WTC11 (cell line): ENCODE data around the gene CLDN7. TPM values are rescaled to one million over a fixed set of nuclear protein-coding genes. Genes with fewer than 3 reads are reported as not detected.
A peak's percentile ranks its signal among the peaks of the same experiment; 100 is the strongest.

Experiments used
- ATAC-seq: fragments of 200-7000 bp; cut with Tn5 transposase; 2 replicates; pipeline ENCODE4 v1.10.0; 2021; ENCODE audit warnings: mild to moderate bottlenecking, moderate library complexity
- CTCF ChIA-PET: fragments of 300-600 bp; sonication (Branson Sonifier 250); formaldehyde crosslinking; loops from one replicate; lab custom pipeline; 2021; ENCODE audit warnings: antibody characterized with exemption; lab: Charles Lee
- POLR2A ChIA-PET: fragments of 350-600 bp; sonication (Branson Sonifier 250); formaldehyde crosslinking; loops from one replicate; lab custom pipeline; 2021; ENCODE audit warnings: antibody characterized with exemption; lab: Charles Lee
- DNase-seq: peaks from one replicate; pipeline ENCODE4 v3.0.0; 2021; ENCODE audit warnings: low spot score
- H3K27ac Mint-ChIP-seq: 2 replicates; pipeline ENCODE4 v1.8.0; 2021; ENCODE audit warnings: mixed read lengths
- H3K27me3 Mint-ChIP-seq: 2 replicates; pipeline ENCODE4 v1.8.0; 2021; ENCODE audit warnings: low read depth, mild to moderate bottlenecking, moderate library complexity, mixed read lengths
- H3K36me3 Mint-ChIP-seq: 2 replicates; pipeline ENCODE4 v1.8.0; 2021; ENCODE audit warnings: mixed read lengths
- H3K4me1 Mint-ChIP-seq: 2 replicates; pipeline ENCODE4 v1.8.0; 2022; ENCODE audit warnings: mixed read lengths
- H3K4me3 Mint-ChIP-seq: 2 replicates; pipeline ENCODE4 v1.8.0; 2021; ENCODE audit warnings: mild to moderate bottlenecking, moderate library complexity, mixed read lengths
- H3K9me3 Mint-ChIP-seq: 2 replicates; pipeline ENCODE4 v1.8.0; 2021; ENCODE audit warnings: mixed read lengths
- ATF2 ChIP-seq: sonication (generic); formaldehyde crosslinking; IDR thresholded peaks from 2 replicates; pipeline ENCODE4 v1.8.1; 2022; ENCODE audit warnings: low read depth, missing genetic modification reagents, borderline replicate concordance
- CDX4 ChIP-seq: fragments of 250-450 bp; sonication (Bioruptor Pico); IDR thresholded peaks from 2 replicates; pipeline ENCODE4 v1.9.0; 2021; ENCODE audit warnings: moderate library complexity, mild to moderate bottlenecking, inconsistent platforms, borderline replicate concordance
- CREB1 ChIP-seq: sonication (generic); formaldehyde crosslinking; IDR thresholded peaks from 2 replicates; pipeline ENCODE4 v1.8.0; 2023; ENCODE audit warnings: mild to moderate bottlenecking, missing genetic modification reagents
- CREM ChIP-seq: sonication (generic); formaldehyde crosslinking; IDR thresholded peaks from 2 replicates; pipeline ENCODE4 v1.8.1; 2022; ENCODE audit warnings: mild to moderate bottlenecking, missing genetic modification reagents, moderate library complexity
- CTCF ChIP-seq: fragments of 200-600 bp; IDR thresholded peaks from 2 replicates; pipeline ENCODE4 v1.8.0; 2022; ENCODE audit warnings: antibody characterized with exemption
- E2F4 ChIP-seq: sonication (generic); formaldehyde crosslinking; IDR thresholded peaks from 2 replicates; pipeline ENCODE4 v1.8.1; 2022; ENCODE audit warnings: low read depth, mild to moderate bottlenecking, moderate library complexity, missing genetic modification reagents, borderline replicate concordance
- ERG ChIP-seq: fragments of 250-450 bp; sonication (Bioruptor Pico); IDR thresholded peaks from 2 replicates; pipeline ENCODE4 v1.8.0; 2021; ENCODE audit warnings: mild to moderate bottlenecking
- ESRRA ChIP-seq: sonication (generic); formaldehyde crosslinking; IDR thresholded peaks from 2 replicates; pipeline ENCODE4 v1.8.1; 2022; ENCODE audit warnings: mild to moderate bottlenecking, missing genetic modification reagents, borderline replicate concordance
- FOXK1 ChIP-seq: sonication (generic); formaldehyde crosslinking; IDR thresholded peaks from 2 replicates; pipeline ENCODE4 v1.8.0; 2022; ENCODE audit warnings: mild to moderate bottlenecking, moderate library complexity, missing genetic modification reagents
- GABPB1 ChIP-seq: sonication (generic); formaldehyde crosslinking; IDR thresholded peaks from 2 replicates; pipeline ENCODE4 v1.8.1; 2023; ENCODE audit warnings: mild to moderate bottlenecking, missing genetic modification reagents
- JUN ChIP-seq: sonication (generic); formaldehyde crosslinking; IDR thresholded peaks from 2 replicates; pipeline ENCODE4 v1.8.0; 2023; ENCODE audit warnings: mild to moderate bottlenecking, missing genetic modification reagents
- KAT7 ChIP-seq: sonication (generic); formaldehyde crosslinking; IDR thresholded peaks from 2 replicates; pipeline ENCODE4 v1.8.1; 2023; ENCODE audit warnings: missing genetic modification reagents, mild to moderate bottlenecking, borderline replicate concordance
- MXD4 ChIP-seq: fragments of 250-450 bp; sonication (Bioruptor Pico); IDR thresholded peaks from 2 replicates; pipeline ENCODE4 v1.8.0; 2021; ENCODE audit warnings: mild to moderate bottlenecking, moderate library complexity, borderline replicate concordance
- MYBL2 ChIP-seq: sonication (generic); formaldehyde crosslinking; IDR thresholded peaks from 2 replicates; pipeline ENCODE4 v1.8.1; 2023; ENCODE audit warnings: mild to moderate bottlenecking, moderate library complexity, missing genetic modification reagents
- NR1H2 ChIP-seq: sonication (generic); formaldehyde crosslinking; IDR thresholded peaks from 2 replicates; pipeline ENCODE4 v1.9.0; 2021; ENCODE audit warnings: mild to moderate bottlenecking, moderate library complexity, missing genetic modification reagents
- RORB ChIP-seq: fragments of 250-450 bp; sonication (Bioruptor Pico); IDR thresholded peaks from 2 replicates; pipeline ENCODE4 v1.9.0; 2021; ENCODE audit warnings: mild to moderate bottlenecking
- SMAD3 ChIP-seq: sonication (generic); formaldehyde crosslinking; IDR thresholded peaks from 2 replicates; pipeline ENCODE4 v1.8.0; 2022; ENCODE audit warnings: missing genetic modification reagents, mild to moderate bottlenecking, borderline replicate concordance
- SOX15 ChIP-seq: fragments of 250-450 bp; sonication (Bioruptor Pico); IDR thresholded peaks from 2 replicates; pipeline ENCODE4 v1.9.0; 2021; ENCODE audit warnings: mild to moderate bottlenecking
- TCF7 ChIP-seq: sonication (generic); formaldehyde crosslinking; IDR thresholded peaks from 2 replicates; pipeline ENCODE4 v1.8.0; 2022; ENCODE audit warnings: mild to moderate bottlenecking, low read depth, missing genetic modification reagents, moderate library complexity
- TP53 ChIP-seq: sonication (generic); formaldehyde crosslinking; IDR thresholded peaks from 2 replicates; pipeline ENCODE4 v1.8.1; 2023; ENCODE audit warnings: mild to moderate bottlenecking, missing genetic modification reagents
- USF1 ChIP-seq: sonication (generic); formaldehyde crosslinking; IDR thresholded peaks from 2 replicates; pipeline ENCODE4 v1.8.0; 2022; ENCODE audit warnings: mild to moderate bottlenecking, missing genetic modification reagents
- ZNF121 ChIP-seq: sonication (generic); formaldehyde crosslinking; IDR thresholded peaks from 2 replicates; pipeline ENCODE4 v1.8.0; 2023; ENCODE audit warnings: missing genetic modification reagents
- ZNF263 ChIP-seq: sonication (generic); formaldehyde crosslinking; IDR thresholded peaks from 2 replicates; pipeline ENCODE4 v1.8.1; 2022; ENCODE audit warnings: low read depth, mild to moderate bottlenecking, moderate library complexity, missing genetic modification reagents
- ZNF423 ChIP-seq: fragments of 250-450 bp; sonication (Bioruptor Pico); IDR thresholded peaks from 2 replicates; pipeline ENCODE4 v2.1.2; 2022; ENCODE audit warnings: mild to moderate bottlenecking, moderate library complexity
- total RNA-seq: library from RNA; stranded (reverse); gene quantifications from 3 replicates; pipeline ENCODE4 v1.2.3, GENCODE V29; 2021
- TF ChIP-seq, protein P1 (sequence below): sonication (generic); formaldehyde crosslinking; conservative IDR thresholded peaks from 2 replicates; pipeline ENCODE4 v1.8.1; 2022; ENCODE audit warnings: mild to moderate bottlenecking, missing genetic modification reagents
- TF ChIP-seq, protein P2 (sequence below): sonication (generic); formaldehyde crosslinking; IDR thresholded peaks from 2 replicates; pipeline ENCODE4 v1.8.1; 2023; ENCODE audit warnings: mild to moderate bottlenecking, missing genetic modification reagents, moderate library complexity

Gene CLDN7
- total RNA-seq, 1 experiment from 2014 or later: 136 TPM

DNA sequence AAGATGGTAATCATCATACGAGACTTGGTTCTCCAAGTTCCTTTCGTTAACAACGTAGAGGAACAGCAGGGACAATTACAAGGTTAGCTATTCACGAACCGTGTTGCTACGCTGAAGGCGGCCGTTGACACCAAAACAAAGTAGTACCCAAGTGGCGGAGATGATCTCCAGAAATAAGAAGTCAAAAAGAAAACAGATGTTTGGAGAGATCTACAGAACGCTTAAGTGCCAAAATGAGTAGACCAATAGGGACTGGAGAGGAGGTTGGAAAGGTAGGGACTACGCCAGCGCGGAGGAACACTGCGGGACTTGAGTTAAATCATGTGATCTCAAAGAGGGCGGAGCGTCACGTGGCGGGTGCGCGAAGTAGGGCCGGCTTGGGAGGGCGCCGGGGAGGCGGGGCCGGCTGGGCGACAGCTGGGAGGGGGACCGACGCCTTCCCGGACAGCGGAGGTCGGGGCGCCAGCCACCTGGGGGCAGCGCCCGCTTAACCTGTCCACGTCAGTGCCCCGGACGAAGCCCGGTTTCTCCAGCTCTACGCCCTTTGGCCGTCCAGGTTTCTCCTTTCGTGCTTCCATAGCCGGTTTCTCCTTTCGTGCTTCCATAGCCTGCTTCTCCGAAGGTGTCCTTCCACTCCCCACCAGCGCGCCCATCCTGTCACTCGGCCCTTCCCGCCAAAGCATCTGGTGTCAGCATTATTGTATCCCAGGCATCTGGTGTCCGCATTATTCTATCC is 19.4 kb downstream of the CLDN7 start (continued):
- TF ChIP-seq FOXK1 (CRISPR knock-in tag) (peak; percentile 88), ZNF423 (CRISPR knock-in tag) (peak; percentile 29; the same call in 1 of the 2 replicates), E2F4 (no peak), JUN (peak; percentile 47; the same call in 1 of the 2 replicates), SOX15 (no peak), KAT7 (CRISPR knock-in tag) (no peak), ZNF263 (no peak), MYBL2 (CRISPR knock-in tag) (0 out of 2 replicates have a peak, but pooled peaks have one; percentile 28), NR1H2 (no peak), ESRRA (CRISPR knock-in tag) (no peak), SMAD3 (CRISPR knock-in tag) (peak; percentile 52; the same call in 1 of the 2 replicates), MXD4 (no peak), CDX4 (CRISPR knock-in tag) (no peak; the same call in 1 of the 2 replicates), ATF2 (no peak), CTCF (no peak), TCF7 (CRISPR knock-in tag) (no peak)

DNA sequence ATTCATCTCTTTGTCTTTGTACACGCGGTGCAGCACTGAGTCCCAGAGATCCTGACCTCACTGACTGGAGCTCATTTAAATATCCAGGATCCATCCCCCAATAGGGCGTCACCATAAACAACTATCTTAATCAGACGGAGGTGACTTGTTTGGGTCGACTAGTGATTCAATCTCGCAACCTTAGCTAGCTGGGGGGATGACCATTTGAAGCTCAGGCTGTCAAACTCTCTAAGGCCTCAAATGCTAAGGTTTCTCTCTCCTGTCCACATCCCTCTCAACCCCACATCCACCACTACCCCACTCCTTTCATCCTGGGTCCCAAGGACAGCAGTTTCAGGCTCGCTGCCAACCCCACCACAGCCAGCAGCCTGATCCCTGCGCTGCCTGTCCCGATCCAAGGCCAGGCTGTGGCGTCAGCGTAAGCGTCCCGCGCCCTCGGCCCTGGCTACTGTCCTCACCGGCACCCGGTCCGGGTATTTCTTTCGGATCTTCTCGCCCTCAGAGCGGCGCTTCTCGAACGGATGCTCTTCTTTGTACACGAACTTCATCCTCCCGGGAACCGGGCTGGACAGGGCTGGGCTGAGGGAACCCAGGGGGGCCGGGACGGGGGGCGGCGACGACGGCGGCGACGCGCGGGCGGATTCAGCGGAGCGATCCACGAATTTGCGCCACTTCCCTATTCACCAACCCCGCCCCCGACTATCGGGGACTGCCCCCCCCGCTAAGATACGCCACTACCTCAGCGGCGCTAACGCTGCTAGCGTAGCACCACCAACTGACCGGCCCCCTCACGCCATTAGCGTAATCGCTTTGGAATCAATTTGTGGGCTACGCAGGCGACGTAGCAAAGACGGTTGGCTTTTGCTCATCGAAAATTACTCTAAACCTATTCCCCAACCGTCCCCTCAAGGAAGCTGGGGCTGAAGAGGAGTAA is 20.2 kb downstream of the CLDN7 start, which contains the start of gene GABARAP:
TSS of gene GABARAP (minus strand) at position 667 of the 934 bp plus-strand sequence. CDS start at position 548, 119 bp downstream.
- ChIA-PET POLR2A (interaction anchor here (0.8 to 2.3 kb wide), 10 partner anchors 9 to 52 kb away, joined by 3 to 8 read pairs (median 3); partner anchors contain the start of genes ACADVL, CTDNEP1, DLG4 and ELP5), CTCF (interaction anchor here (0.5 to 3.4 kb wide), 10 partner anchors 22 to 310 kb away, joined by 3 to 21 read pairs (median 6); partner anchors contain the start of genes ACADVL, DLG4, NEURL4 and SLC2A4)
- H3K36me3 Mint-ChIP-seq: peaks cover 34% of the 10 kb centered on the region
- H3K27ac Mint-ChIP-seq: peak within 1 kb of the TSS; percentile 99
- H3K4me3 Mint-ChIP-seq: peak within 1 kb of the TSS; percentile 90
- H3K4me1 Mint-ChIP-seq: peaks cover 36% of the 10 kb centered on the region
- ATAC-seq: peak; percentile 3
- H3K27me3 Mint-ChIP-seq: no peaks in the 10 kb centered on the region
- DNase-seq: peak; percentile 90
- no peaks in the 10 kb centered on the region for H3K9me3 Mint-ChIP-seq
- TF ChIP-seq ERG (no peak), USF1 (CRISPR knock-in tag) (peak; percentile 50), CREM (CRISPR knock-in tag) (0 out of 2 replicates have a peak, but pooled peaks have one; percentile 65), CREB1 (CRISPR knock-in tag) (no peak), SMAD3 (CRISPR knock-in tag) (0 out of 2 replicates have a peak, but pooled peaks have one; percentile 30), RORB (CRISPR knock-in tag) (no peak), ZNF121 (CRISPR knock-in tag) (no peak), ZNF423 (CRISPR knock-in tag) (peak; percentile 32; the same call in 1 of the 2 replicates), GABPB1 (peak; percentile 45; the same call in 1 of the 2 replicates), TP53 (CRISPR knock-in tag) (peak; percentile 33; the same call in 1 of the 2 replicates)
- TF ChIP-seq, protein P1, sequence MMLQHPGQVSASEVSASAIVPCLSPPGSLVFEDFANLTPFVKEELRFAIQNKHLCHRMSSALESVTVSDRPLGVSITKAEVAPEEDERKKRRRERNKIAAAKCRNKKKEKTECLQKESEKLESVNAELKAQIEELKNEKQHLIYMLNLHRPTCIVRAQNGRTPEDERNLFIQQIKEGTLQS (CRISPR knock-in tag): no peak
- TF ChIP-seq, protein P2, sequence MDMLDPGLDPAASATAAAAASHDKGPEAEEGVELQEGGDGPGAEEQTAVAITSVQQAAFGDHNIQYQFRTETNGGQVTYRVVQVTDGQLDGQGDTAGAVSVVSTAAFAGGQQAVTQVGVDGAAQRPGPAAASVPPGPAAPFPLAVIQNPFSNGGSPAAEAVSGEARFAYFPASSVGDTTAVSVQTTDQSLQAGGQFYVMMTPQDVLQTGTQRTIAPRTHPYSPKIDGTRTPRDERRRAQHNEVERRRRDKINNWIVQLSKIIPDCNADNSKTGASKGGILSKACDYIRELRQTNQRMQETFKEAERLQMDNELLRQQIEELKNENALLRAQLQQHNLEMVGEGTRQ (CRISPR knock-in tag): peak; percentile 76
